A673 (cell line): ENCODE measurements around the gene NPR2.

ENCODE experiments used
- CTCF ChIP-seq: fragments of 300-800, 200-600 bp; sonication (generic); conservative IDR thresholded peaks from 2 replicates; pipeline ENCODE4 v1.5.1; 2017; ENCODE audit warnings: low read depth, mild to moderate bottlenecking, antibody characterized with exemption, low read length, moderate library complexity, mixed read lengths
- EZH2 ChIP-seq: fragments of 200-600 bp; sonication (generic); IDR thresholded peaks from 2 replicates; pipeline ENCODE4 v1.6.1; 2017; ENCODE audit warnings: borderline replicate concordance, low read depth, mild to moderate bottlenecking, mixed read lengths, antibody characterized with exemption, low read length; ENCODE audit not compliant: poor library complexity, severe bottlenecking

GRCh38 chr9:35766997-35767396 is 24.4 kb upstream of the NPR2 start:
- TF ChIP-seq CTCF (no peak), EZH2 (no peak)
